NCI-H1417 (cell line): ENCODE data around the gene MSI2.
A peak's percentile ranks its signal among the peaks of the same experiment; 100 is the strongest.

ENCODE experiments used
- DNase-seq, 3 experiments: peaks; one replicate each; lab custom pipeline; 2025; lab: John Stamatoyannopoulos, UW

Gene MSI2

DNA sequence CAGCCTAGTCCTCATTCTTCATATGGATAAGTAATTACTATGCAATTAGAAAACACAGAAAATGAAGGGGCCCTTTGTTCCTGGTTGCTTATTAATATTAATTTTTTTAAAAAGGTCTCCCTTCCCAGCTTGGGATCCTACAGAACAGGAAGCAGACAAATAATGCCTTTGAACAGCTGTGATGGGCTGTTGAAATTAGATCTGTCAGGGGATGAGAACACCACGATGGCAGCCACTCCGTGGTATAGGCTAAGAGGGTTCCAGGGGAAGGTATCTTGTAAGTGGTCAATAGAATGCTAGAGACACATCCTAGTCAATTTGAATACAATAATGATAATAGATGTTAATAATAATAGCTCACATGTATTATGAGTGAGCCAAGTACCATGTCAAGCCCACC lies 405.7 kb downstream of the MSI2 start:
- DNase-seq = peak; percentile 56 to 96 (median 83)

GRCh38 chr17:57662644-57663308 lies 406.5 kb downstream of the MSI2 start:
- DNase-seq = peak; percentile 98 to 100 (median 98)

DNA sequence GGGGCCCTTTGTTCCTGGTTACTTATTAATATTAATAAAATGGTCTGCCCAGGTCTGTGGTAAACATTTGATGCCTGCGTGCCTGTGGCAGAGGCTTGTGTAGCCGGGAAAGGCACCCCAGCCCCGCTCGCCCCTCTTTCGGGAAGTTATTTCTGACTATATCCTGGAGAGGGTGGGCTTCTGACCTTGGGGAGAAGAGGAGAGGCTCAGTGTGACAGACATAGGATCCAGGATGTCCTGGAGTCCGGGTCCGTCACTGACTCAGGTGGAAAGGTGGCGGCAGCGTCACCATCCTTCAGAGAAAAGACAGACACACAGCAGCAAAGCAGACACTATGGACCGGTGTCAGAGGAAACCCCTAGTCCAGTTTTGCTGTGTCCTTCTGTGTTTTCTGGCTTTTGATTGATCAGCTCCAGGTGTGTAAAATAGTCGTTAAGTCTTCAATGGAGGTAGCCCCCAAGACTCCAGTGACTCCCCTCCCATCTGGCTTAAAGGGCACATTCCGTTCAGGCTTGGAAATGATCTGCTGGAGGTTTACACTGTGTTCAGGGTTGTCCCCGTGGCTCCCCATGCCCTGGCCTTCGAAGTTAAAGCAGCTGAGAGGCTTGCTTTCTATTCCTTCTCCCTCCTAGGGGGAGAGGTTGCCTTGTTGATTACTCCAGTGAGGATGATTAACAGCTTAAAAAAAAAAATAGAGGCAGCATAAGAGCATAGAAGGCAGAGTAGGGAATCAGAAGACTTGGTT lies 407.2 kb downstream of the MSI2 start:
- peak in 2 of 3 experiments; percentile 37 to 71 for DNase-seq

- DNase-seq = peak in 2 of 3 experiments; percentile 83 to 95
Observed at GRCh38 chr17:57665128-57665527, 408.8 kb downstream of the MSI2 start.

- no peak for DNase-seq
Observed at GRCh38 chr17:57665696-57666095, 409.4 kb downstream of the MSI2 start.

DNA sequence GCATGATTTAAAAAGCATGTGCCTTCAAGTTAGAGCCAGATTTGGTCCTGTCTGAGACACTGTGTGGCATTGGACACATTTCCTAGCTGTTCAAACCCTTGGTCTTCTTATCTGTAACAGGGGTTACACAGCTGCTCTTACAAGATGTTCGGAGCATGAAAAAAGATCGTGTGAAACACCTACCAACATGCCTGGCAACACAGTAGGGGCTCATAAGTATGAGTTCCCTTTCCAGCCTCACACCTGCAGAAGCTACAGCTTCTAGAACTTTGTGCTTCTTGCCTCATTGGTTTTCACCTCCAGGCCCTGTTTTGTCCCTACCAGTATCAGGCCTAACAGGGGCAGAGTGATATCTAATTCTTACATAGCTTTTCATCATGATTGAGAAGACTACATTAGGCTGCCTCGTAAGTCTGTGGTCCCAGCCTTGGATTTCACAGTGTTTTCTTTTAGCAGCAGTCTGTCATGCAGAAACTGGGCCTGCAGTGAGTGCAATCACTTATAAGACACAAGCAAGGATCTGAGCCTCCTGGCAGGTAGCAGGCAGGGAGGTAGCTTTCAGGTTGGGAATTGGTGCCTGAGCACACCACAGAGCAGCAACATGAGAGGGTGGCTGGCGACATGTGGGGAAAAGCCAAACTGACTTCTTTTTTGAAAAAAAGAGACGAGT lies 410.0 kb downstream of the MSI2 start:
- DNase-seq = peak in 1 of 3 experiments; percentile 45

GRCh38 chr17:57666946-57667345 lies 410.6 kb downstream of the MSI2 start:
- no peak for DNase-seq

- no peak for DNase-seq
Observed at GRCh38 chr17:57667461-57667923, 411.2 kb downstream of the MSI2 start.

- no peak for DNase-seq
Observed at GRCh38 chr17:57668332-57668731, 412.0 kb downstream of the MSI2 start.

- DNase-seq = no peak
Observed at GRCh38 chr17:57669671-57670529, 413.6 kb downstream of the MSI2 start.

- DNase-seq = no peak
Observed at GRCh38 chr17:57670769-57671569, 414.6 kb downstream of the MSI2 start.

DNA sequence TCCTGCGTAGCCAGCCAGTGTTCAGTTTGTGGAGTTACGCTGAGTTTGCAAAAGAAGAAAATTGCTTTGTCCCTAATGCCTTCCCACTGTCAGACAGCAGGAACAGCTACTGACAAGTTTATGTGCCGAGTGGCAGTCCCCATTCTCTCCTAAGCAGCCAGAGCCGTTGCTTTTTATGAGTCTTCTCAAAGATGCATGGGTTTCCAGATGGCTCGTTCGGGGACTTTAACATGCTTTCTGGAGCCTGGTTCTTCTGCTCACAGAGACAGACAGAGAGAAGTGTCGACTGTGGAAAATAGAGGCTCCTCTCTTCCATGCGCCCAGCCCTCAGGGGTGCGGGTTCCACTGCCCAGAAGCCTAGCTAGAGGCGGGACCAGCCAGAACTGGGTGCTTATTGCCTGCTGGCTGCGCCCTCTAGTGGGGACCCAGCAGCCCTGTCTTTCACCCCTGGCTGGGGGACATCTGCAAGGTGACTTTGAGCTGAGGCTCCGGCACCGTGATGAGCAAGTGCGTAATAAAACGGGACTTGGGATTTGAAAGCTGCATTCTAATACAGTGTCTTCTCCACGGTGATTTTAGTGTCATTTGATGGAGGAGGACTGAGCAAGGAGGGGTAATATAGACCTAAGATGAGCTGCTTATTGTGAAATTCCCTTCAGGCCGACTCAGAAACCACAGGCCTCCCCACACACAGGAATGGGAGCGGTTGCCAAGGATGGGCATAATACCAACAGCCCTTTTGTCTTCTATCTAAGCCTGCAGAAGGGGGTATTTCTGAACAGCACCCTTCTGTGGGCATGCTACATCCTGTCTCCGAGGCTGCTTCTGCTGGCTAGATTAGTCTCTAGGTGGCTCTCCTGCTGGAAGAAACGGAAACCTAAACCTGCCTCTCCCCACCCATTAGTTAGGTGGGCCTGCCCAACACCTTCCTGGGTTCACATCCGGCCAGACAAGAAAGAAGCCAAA lies 415.6 kb downstream of the MSI2 start:
- DNase-seq = peak; percentile 56 to 80 (median 66)

DNA sequence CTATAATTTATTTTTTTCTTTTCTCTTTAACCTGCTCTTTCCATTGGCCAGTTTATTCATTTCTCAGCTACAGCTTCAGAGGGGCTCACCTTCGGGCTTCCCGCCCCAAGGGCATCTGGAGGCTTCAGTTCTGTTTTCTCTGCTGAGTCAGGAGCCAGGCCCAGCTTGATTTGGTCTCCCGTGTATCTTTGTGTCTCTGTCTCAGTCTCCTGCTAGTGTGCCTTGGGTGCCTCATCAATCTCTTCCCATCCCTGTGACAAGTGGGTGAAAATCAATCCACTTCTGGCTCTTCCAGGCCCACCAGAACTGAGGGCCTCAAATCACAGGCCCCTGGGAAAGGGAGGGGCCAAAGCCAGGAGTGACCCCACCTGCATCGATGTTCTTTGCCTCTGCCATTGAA lies 416.6 kb downstream of the MSI2 start:
- DNase-seq = peak in 1 of 3 experiments; percentile 11

- DNase-seq = no peak
Observed at GRCh38 chr17:57674894-57675293, 418.6 kb downstream of the MSI2 start.

GRCh38 chr17:57675427-57676387 lies 419.4 kb downstream of the MSI2 start:
- DNase-seq = no peak

DNA sequence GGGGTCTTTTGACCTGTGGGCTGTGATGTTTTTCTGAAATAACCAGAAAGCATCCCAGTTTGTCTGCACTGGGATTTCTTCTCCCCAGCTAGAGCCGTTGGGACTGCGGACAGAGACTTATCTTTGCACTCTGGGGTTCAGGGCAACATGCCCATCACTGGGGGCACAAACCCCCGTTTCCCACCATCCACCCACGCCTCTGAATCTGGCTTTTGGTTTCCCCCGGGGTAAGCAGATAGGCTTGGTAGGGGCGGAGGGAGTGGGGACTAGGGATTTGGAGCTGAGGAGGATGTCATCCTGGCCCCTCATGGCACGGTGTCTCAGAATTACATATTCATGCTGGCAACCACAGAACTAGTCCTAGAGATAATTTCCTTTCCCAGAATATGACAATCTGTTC lies 420.2 kb downstream of the MSI2 start:
- no peak for DNase-seq

- no peak for DNase-seq
Observed at GRCh38 chr17:57677301-57677700, 421.0 kb downstream of the MSI2 start.

GRCh38 chr17:57677858-57678257 lies 421.5 kb downstream of the MSI2 start:
- no peak for DNase-seq

DNA sequence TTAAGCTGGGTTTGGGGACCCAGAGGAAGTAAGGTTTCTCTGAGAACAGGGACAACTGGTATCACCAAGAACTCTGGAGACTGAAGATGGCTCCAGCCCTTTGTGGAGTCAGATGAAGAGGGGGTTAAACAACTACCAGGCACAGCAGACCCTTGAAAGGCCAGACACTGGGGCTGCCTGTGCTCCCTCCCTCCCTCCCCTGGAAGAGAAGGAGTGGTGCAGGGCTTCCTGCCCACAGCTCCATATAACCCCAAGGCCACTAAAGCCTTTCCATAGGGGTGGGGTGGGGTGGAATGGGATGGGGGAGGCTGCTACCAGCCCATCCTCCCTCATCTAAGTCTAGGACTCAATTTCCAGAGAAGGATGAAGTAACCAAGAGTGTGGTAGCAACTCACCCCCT lies 422.1 kb downstream of the MSI2 start:
- no peak for DNase-seq
